Heart right ventricle (tissue), 16 donors: ENCODE results near the gene LRRC70. TPM values are rescaled to one million over a fixed set of nuclear protein-coding genes. Genes with fewer than 3 reads are reported as not detected.

Experiments used
- ATAC-seq, 8 donors: fragments of 200-7000 bp; cut with Tn5 transposase; one replicate each; pipeline ENCODE4 v1.9.1; 2020; ENCODE audit warnings: mild to moderate bottlenecking in 8 of 8, moderate library complexity in 8 of 8, moderate number of reproducible peaks in 1 of 8
- DNase-seq, 2 donors: peaks; one replicate each; pipeline ENCODE4 v3.0.0-alpha.2; 2020
- H3K27ac ChIP-seq, 10 donors: fragments of 200-600 bp; sonication (generic) in 2 of 10; one replicate each; pipeline versions ENCODE4 v1.5.0 to v1.8.0; 2020 to 2022; ENCODE audit warnings: mild to moderate bottlenecking in 3 of 10
- H3K27me3 ChIP-seq, 7 donors: fragments of 200-600 bp; one replicate each; pipeline ENCODE4 v1.8.0; 2021 to 2022; ENCODE audit warnings: mild to moderate bottlenecking in 2 of 7
- H3K36me3 ChIP-seq, 9 donors: fragments of 200-600 bp; sonication (generic) in 1 of 9; one replicate each; pipeline versions ENCODE4 v1.5.0 to v1.8.0; 2020 to 2022; ENCODE audit warnings: mild to moderate bottlenecking in 2 of 9
- H3K4me1 ChIP-seq, 9 donors: fragments of 200-600 bp; sonication (generic) in 1 of 9; one replicate each; pipeline versions ENCODE4 v1.5.0 to v1.8.0; 2020 to 2022; ENCODE audit warnings: mild to moderate bottlenecking in 4 of 9
- H3K4me3 ChIP-seq, 10 donors: fragments of 200-600 bp; sonication (generic) in 2 of 10; one replicate each; pipeline versions ENCODE4 v1.5.0 to v1.8.0; 2020 to 2022; ENCODE audit warnings: mild to moderate bottlenecking in 7 of 10, moderate library complexity in 2 of 10
- H3K9me3 ChIP-seq, 11 donors: fragments of 200-600 bp in 10 of 11; sonication (generic) in 2 of 11; one replicate each; pipeline versions ENCODE4 v1.5.0 to v1.8.0; 2013 to 2022; ENCODE audit warnings: mild to moderate bottlenecking in 2 of 11, control low read depth in 1 of 11, moderate library complexity in 1 of 11
- WGBS, 2 donors: extraction: QIAGEN DNeasy Blood & Tissue Kit; methylation state at CpG; one replicate each; pipeline ENCODE4 v1.1.7; 2013; ENCODE audit warnings: inconsistent platforms in 1 of 2; 5-methylcytosine and 5-hydroxymethylcytosine counted together
- intact Hi-C, 10 donors: fragments of 100-400 bp; cut with DNase I; formaldehyde crosslinking; loops; one replicate each; pipeline versions ENCODE4 v1.11.1 to v1.14.2; 2022
- polyA plus RNA-seq, 2 donors: library from polyadenylated mRNA; stranded (reverse); fragments of 200-250 nt; gene quantifications; one replicate each; pipeline ENCODE4 v1.2.3, GENCODE V29; 2013
- total RNA-seq, 10 donors: library from RNA; stranded (reverse); fragmentation: NEBNext Ultra II Directional in 3 of 10; extraction: Animal tissue kit (Norgen Biotek cat#: 25700) in 3 of 10; gene quantifications; one replicate each; pipeline versions ENCODE4 v1.2.1 to v1.2.4, GENCODE V29; 2021 to 2023
- TF ChIP-seq, protein P1 (sequence below), 9 donors: fragments of 200-600 bp; sonication (generic) in 2 of 9; IDR thresholded peaks; one replicate each; pipeline versions ENCODE4 v1.5.0 to v1.8.0; 2021 to 2022; ENCODE audit warnings: antibody characterized with exemption in 9 of 9, mild to moderate bottlenecking in 5 of 9, moderate library complexity in 1 of 9
- donor health status: Arrhythmogenic right ventricular cardiomyopathy.
- donor health status: ischemic (EF 13 %, LVEDD 7.1; RV severe dilation, severe dysfunction).
- donor health status: healthy with polysubstance abuse.
- donor health status: DM: no; HTN: yes; CAD: no.
- donor health status: DM: no; HTN: no; CAD: no.
- donor health status: ischemic (EF 25% LVEDD 6.9; RV normal size, moderate dysfunction).
- donor health status: ischemic (EF 25% LVEDD 5.7; RV mildly dilated, moderate dysfunction).
- donor health status: healthy.
- donor health status: DM: yes; HTN: yes; CAD: no.
- donor health status: Ischemic cardiomyopathy.
- donor health status: ischemic (EF 35%, LVEDD 5.7; RV mildly dilated, moderate dysfunction).
- donor health status: nonischemic (EF 11% LVEDD 7.7; RV severe dilation, severe dysfunction).
- donor health status: DM: yes; HTN: yes; CAD: no.
- donor health status: PGD.
- donor health status: ischemic (EF 29% LVEDD 5.4; RV normal size, mild dysfunction).
- donor health status: nonischemic (EF 23%, LVEDD 6.1; RV moderate dilation, normal function).

Gene LRRC70
- total and polyA plus RNA-seq, 12 donors = 0.42 to 4.8 (median 1.7) TPM

DNA sequence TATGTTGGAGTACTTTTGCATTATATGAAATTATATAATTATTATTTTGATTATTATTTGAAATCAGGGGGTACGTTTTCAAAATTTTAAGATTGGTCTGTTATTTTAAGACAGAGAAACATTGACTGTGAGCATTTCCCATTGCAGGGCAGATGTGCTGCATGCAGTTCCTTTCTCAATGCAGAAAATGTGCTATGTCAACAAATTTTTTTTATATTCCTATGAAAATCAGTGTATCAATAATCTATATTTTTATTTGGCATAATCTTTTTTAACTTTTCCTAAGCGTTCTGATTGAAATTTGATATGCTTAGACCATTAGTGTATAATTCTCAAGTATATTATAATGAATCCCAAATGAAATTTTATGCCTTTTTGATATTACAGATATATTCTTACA lies 41.8 kb upstream of the LRRC70 start:
- intact Hi-C loops = no loop called here
- ATAC-seq (no peak), DNase-seq (no peak)
- WGBS, 2 donors = 97% methylated on average over 2 of the region's 2 CpGs
- Histone ChIP-seq H3K27ac (no peak overlapping the region), H3K4me3 (no peak overlapping the region), H3K36me3 (peaks cover 0 to 62% (median 5%) of the 10 kb centered on the region in 9 donors), H3K27me3 (no peaks in the 10 kb centered on the region), H3K9me3 (no peaks in the 10 kb centered on the region), H3K4me1 (no peaks in the 10 kb centered on the region)
- TF ChIP-seq, protein P1, sequence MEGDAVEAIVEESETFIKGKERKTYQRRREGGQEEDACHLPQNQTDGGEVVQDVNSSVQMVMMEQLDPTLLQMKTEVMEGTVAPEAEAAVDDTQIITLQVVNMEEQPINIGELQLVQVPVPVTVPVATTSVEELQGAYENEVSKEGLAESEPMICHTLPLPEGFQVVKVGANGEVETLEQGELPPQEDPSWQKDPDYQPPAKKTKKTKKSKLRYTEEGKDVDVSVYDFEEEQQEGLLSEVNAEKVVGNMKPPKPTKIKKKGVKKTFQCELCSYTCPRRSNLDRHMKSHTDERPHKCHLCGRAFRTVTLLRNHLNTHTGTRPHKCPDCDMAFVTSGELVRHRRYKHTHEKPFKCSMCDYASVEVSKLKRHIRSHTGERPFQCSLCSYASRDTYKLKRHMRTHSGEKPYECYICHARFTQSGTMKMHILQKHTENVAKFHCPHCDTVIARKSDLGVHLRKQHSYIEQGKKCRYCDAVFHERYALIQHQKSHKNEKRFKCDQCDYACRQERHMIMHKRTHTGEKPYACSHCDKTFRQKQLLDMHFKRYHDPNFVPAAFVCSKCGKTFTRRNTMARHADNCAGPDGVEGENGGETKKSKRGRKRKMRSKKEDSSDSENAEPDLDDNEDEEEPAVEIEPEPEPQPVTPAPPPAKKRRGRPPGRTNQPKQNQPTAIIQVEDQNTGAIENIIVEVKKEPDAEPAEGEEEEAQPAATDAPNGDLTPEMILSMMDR (IDR thresholded peaks at IDR 0.05) = no peak

DNA sequence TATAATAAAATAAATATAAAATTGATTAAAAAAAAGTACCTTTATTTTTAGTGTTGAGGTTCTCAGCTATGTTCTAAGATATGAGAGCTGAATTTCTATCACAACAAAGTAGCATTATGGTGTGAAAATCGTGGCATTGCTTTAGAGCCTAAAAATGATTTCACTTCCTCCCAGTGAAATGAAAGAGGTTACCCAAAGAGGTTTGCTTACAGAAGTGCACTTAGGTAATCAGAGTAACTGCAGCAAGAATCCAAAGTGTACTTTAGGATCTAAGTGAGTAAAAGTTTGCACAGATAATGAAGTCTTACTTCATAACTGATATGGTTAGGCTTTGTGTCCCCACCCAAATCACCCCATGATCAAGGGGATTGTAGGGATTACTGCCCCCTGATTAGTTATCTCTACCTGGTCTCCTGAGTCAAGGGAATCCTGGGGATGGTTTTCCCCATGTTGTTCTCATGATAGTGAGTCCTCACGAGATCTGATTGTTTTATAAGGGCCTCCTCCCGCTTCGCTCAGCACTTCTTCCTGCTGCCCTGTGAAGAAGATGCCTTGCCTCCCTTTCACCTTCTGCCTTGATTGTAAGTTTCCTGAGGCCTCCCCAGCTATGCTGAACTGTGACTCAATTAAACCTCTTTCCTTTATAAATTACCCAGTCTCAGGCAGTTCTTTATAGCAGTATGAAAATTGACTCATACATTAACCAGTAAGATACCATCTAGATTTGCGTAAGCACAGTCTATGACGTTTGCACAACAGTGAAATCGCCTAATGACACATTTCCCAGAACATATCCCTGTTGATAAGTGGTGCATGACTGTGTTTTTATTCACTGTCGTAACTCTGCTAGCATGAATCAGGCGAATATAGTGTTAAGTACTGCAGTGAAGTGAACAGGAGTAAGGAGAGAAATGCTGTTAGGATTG lies 40.3 kb upstream of the LRRC70 start:
- Histone ChIP-seq H3K9me3 (no peaks in the 10 kb centered on the region), H3K27me3 (no peaks in the 10 kb centered on the region), H3K4me1 (no peaks in the 10 kb centered on the region), H3K36me3 (peaks cover 0 to 64% (median 5%) of the 10 kb centered on the region in 9 donors), H3K27ac (no peak overlapping the region), H3K4me3 (no peak overlapping the region)
- intact Hi-C loops = no loop called here
- ATAC-seq (no peak), DNase-seq (no peak)
- TF ChIP-seq, protein P1 (IDR thresholded peaks at IDR 0.05) = no peak
- 89 to 92% methylated on average over 9 of the region's 9 CpGs for WGBS, 2 donors

DNA sequence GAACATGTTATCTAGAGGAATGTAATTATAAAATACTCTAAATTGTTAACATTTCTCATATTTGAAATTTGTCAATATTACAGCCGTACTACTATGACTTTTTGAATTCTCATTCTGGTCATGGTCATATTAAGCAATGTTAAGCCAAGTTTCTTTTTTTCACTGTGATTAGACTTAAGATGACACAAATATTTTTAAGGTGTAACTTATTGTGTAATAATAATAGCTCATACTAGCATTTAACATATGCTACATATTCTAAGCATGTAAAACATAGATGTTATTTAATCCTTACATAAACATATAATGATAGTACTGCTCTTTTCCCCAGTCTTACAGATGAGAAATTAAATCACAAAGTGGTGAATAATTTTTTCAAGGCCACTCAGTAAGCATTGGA lies 35.9 kb upstream of the LRRC70 start:
- Histone ChIP-seq H3K9me3 (peaks cover 0 to 10% (median 0%) of the 10 kb centered on the region in 11 donors), H3K4me3 (no peak overlapping the region), H3K36me3 (peaks cover 0 to 62% (median 5%) of the 10 kb centered on the region in 9 donors), H3K4me1 (no peaks in the 10 kb centered on the region), H3K27ac (no peak overlapping the region), H3K27me3 (no peaks in the 10 kb centered on the region)
- intact Hi-C loops = no loop called here
- ATAC-seq (no peak), DNase-seq (no peak)
- TF ChIP-seq, protein P1 (IDR thresholded peaks at IDR 0.05) = no peak
- 96 to 100% methylated on average over 1 of the region's 1 CpG for WGBS, 2 donors

DNA sequence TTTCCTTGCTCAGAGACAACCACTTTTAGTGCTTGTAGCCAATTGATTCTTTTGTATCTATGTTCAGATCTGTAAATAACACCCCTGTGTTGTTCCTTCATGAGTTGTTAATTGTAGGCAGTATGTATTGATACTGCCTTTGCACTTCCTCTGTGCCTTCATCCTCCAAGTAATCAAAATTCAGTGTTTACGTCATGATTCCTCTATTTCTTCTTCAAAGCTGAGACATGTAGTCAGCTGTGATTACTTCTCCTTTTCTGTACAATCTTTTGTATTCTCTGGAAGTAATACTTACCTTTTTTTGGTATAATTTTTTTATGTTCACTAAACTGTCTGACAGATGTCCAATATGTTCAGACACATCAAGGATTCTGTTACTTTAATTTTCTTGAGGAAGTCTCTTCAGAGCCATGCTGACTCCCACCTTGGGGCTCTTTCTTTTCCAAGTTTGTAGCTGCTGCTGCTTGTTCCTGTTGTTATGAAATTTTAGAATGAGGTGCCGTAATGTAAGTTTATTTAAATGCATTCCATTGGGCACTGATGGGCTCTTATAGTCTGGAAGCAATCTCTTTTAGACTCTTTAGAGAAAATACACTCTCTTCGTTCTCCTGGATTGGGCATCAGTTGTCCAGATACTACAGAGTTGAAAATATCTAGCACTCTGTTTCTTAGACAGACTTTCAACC lies 30.5 kb upstream of the LRRC70 start:
- peak in 2 of 8 donors; percentile 39 to 44 for ATAC-seq
- TF ChIP-seq, protein P1 (IDR thresholded peaks at IDR 0.05) = no peak

More for the DNA sequence above, 30.5 kb upstream of the LRRC70 start:
- Histone ChIP-seq H3K27ac (peak overlapping the region in 2 of 10 donors; percentile 45 to 59), H3K9me3 (peaks cover 0 to 10% (median 0%) of the 10 kb centered on the region in 11 donors), H3K36me3 (peaks cover 0 to 37% (median 0%) of the 10 kb centered on the region in 9 donors), H3K27me3 (no peaks in the 10 kb centered on the region), H3K4me1 (peaks cover 0 to 6% (median 0%) of the 10 kb centered on the region in 9 donors), H3K4me3 (no peak overlapping the region)
- DNase-seq = no peak
- intact Hi-C loops = no loop called here
- WGBS, 2 donors = 67 to 75% methylated on average over 3 of the region's 3 CpGs
